HG03039 (cell line): ENCODE measurements around the gene ITGA2B.
"Not testable (repeated sequence)": the region's sequence is repeated elsewhere in the genome, so short reads cannot be mapped to it uniquely, and the experiment has no call there.

ENCODE experiments used
- ATAC-seq: cut with Tn5 transposase; IDR thresholded peaks from one replicate; pipeline ENCODE4 v1.9.1; 2021; ENCODE audit warnings: mild to moderate bottlenecking, moderate library complexity; ENCODE audit not compliant: unreplicated experiment

The ITGA2B gene

GRCh38 chr17:44352828-44353671 is 36.4 kb downstream of the ITGA2B start:
- ATAC-seq = no peak

GRCh38 chr17:44351961-44352827 is 37.3 kb downstream of the ITGA2B start:
- no peak for ATAC-seq

- no peak for ATAC-seq
Observed at GRCh38 chr17:44351464-44351863, 38.0 kb downstream of the ITGA2B start.

DNA sequence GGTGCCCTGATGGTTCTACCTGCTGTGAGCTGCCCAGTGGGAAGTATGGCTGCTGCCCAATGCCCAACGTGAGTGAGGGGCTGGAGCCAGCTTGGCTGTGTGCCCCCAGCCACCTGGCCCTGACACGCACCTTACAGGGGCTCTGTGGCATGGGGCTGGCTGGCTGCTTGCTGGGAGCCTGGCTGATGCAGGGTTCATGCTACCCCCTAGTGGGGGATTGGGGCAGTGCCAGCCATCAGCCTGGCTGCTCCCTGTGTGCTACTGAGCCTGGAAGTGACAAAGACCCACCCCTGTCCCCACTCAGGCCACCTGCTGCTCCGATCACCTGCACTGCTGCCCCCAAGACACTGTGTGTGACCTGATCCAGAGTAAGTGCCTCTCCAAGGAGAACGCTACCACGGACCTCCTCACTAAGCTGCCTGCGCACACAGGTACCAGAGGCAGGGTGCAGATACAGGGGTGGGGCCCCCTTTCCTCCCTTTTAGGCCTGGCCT is 38.7 kb downstream of the ITGA2B start:
- no peak for ATAC-seq

- ATAC-seq = no peak
Observed at GRCh38 chr17:44349553-44350070, 39.8 kb downstream of the ITGA2B start.

- no peak for ATAC-seq
Observed at GRCh38 chr17:44348988-44349364, 40.5 kb downstream of the ITGA2B start.

GRCh38 chr17:44348234-44348987 is 41.0 kb downstream of the ITGA2B start:
- no peak for ATAC-seq

DNA sequence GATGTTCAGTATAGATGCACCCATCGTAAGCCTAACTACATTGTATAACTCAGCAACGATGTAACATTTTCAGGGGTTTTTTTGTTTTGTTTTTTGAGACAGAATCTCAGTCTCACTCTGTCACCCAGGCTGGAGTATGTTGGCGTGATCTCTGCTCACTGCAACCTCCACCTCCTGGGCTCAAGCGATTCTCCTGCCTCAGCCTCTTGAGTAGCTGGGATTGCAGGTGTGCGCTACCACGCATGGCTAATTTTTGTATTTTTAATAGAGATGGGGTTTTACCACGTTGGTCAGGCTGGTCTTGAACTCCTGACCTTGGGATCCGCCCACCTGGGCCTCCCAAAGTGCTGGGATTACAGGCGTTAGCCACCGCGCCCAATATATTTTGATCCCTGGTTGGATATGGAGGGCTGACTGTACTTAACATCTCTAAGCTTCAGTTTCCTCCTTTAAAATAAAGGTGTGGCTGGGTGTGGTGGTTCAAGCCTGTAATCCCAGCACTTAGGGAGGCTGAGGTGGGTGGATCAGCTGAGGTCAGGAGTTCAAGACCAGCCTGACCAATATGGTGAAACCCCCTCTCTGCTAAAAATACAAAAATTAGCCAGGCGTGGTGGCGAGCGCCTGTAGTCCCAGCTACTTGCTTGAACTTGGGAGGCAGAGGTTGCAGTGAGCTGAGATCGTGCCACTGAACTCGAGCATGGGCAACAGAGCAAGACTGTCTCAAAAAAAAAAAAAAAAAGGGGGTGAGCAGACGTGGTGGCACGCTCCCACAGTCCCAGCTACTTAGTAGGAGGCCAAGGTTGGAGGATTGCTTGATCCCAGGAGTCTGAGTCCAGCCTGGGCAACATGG is 42.0 kb downstream of the ITGA2B start:
- ATAC-seq = not testable (repeated sequence)

GRCh38 chr17:44346064-44346844 is 43.2 kb downstream of the ITGA2B start:
- ATAC-seq = no peak

GRCh38 chr17:44345454-44346026 is 43.9 kb downstream of the ITGA2B start:
- ATAC-seq = no peak

GRCh38 chr17:44344939-44345453 is 44.5 kb downstream of the ITGA2B start, which contains the start of gene GRN:
GRN (plus strand) TSS chr17:44345302; CDS start chr17:44349165, 3,863 bp downstream.
- ATAC-seq = peak; percentile 63

DNA sequence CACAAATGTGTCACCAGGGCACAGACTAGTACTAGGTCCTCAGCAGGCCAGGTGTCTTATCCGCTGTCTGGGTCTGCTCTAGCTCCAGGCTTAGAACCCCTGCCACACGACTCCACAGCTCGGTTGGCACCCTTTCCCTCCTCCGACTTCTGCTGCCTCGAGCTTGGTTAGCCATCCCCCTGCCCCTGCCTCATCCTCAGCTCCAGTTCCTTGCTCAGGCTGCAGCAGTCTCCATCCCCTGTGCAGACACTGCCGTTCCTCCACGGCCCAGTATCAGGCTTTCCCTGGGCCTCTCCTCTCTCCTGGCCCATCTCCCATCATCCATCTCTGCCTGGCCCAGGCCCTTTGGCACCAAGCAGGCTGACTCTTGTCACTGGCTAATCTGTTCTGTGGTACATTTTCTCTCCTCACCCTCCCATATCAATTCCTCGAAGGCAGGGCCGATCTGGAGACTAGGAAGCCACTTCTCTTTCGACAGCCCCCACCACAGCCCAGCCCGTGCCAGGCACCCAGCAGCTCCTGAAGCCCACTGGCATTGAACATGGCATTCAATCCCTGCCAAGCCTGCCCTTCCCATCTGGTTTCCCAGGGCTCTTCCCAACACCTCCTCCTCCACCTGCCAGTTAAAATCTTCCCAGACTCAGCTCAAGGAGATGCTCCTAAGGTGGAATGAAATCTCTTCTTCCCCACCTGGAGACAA is 45.8 kb downstream of the ITGA2B start:
- no peak for ATAC-seq

GRCh38 chr17:44340553-44340952 is 48.9 kb downstream of the ITGA2B start:
- not testable (repeated sequence) for ATAC-seq

- no peak for ATAC-seq
Observed at GRCh38 chr17:44338702-44339101, 50.7 kb downstream of the ITGA2B start.

GRCh38 chr17:44335968-44336367 is 53.5 kb downstream of the ITGA2B start:
- ATAC-seq = no peak

GRCh38 chr17:44335564-44335963 is 53.9 kb downstream of the ITGA2B start:
- ATAC-seq = no peak

GRCh38 chr17:44334727-44335126 is 54.7 kb downstream of the ITGA2B start:
- ATAC-seq = no peak

DNA sequence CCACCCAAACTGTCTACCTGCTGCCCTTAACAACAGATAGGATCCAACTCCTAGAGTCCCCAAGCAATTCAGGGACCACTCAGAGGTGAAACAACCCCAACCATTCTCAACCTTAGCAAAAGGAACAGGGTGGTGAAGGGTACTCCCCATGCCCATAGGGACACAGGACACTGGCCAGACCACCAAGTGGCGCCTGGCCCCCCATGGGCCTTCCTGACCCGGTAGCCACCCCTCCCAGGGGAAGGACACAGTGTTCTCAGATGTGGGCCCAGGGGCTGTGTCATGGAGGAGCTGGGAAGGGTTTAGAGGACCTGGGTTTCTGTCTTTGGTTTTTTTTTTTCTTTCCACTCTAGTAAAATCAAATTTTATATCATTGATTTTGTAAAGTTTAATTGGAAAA is 55.1 kb downstream of the ITGA2B start:
- ATAC-seq = no peak
